ENCODE results near the gene SNX8. TPM values are rescaled to one million over a fixed set of nuclear protein-coding genes. Genes with fewer than 3 reads are reported as not detected.

The SNX8 gene
- total and polyA plus RNA-seq, 9 of the 15 experiments (the other 6 are each of a cell fraction or from before 2014, with no cell fraction given), result 2.7 to 51.6 (median 16.9) TPM

DNA sequence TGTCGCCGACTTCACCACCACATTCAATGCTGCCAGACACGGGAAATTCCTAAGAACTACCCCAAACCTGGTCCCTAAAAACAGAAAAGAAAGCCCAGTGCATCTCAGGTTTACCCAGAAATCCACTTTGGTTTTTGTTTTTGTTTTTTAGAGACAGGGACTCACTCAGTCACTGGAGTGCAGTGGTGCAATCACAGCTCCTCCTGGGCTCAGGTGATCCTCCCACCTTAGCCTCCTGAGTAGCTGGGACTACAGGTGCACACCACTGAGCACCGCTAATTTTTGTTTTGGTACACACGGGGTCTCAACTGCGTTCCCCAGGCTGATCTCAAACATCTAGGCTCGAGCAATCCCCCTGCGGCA lies 104.3 kb downstream of the SNX8 start:
- H4K20me1 ChIP-seq (replicated peaks; ENCODE audit: control insufficient read depth, insufficient read depth, low read length), result no peaks in the 10 kb centered on the region; the same call in none of the 2 replicates
- no peaks in the 10 kb centered on the region for H3K9me1 ChIP-seq (ENCODE audit: control insufficient read depth, insufficient read depth, low read length)
- no peak for ATAC-seq
- no TSS peak for BruUV-seq (replicated peaks)
- ChIA-PET POLR2A (interaction anchor here (1.0 to 1.7 kb wide), 2 partner anchors 27 to 360 kb away, joined by 3 to 4 read pairs; no protein-coding TSS in a partner anchor), CTCF (ENCODE audit: low intra/inter-chr PET ratio) (interaction anchor here (1.4 kb wide), 1 partner anchor 630 kb away, joined by 12 read pairs; no protein-coding TSS in a partner anchor)
- peaks cover 77% of the 10 kb centered on the region; the same call in 2 of the 3 replicates for H3K36me3 ChIP-seq (ENCODE audit: control insufficient read depth, insufficient read depth, low read length)
- WGBS (ENCODE audit: insufficient coverage, low coverage, missing lambda C conversion rate), result 85% methylated on average over 8 of the region's 8 CpGs
- H3K27ac ChIP-seq (ENCODE audit: extremely low read depth, low read depth, low read length), result no peak overlapping the region
- no peak for DNase-seq (ENCODE audit: extremely low read depth in 1 of 4, low spot score in 3 of 4)
- FAIRE-seq, result no peak
- H2AFZ ChIP-seq (ENCODE audit: low read depth, low read length), result no peak overlapping the region
- no peaks in the 10 kb centered on the region for H3K79me2 ChIP-seq (ENCODE audit: control insufficient read depth, insufficient read depth, low read length)
- in situ Hi-C loops (cut with MboI), result loop anchor here (10.0 kb wide), 1 partner anchor 625 kb away; no protein-coding TSS in a partner anchor
- no peak overlapping the region for H3K4me3 ChIP-seq
- H3K27me3 ChIP-seq (ENCODE audit: control insufficient read depth in 2 of 2, insufficient read depth in 2 of 2, low read length in 2 of 2), result no peaks in the 10 kb centered on the region
- intact Hi-C loops (cut with micrococcal nuclease), result loop anchor here (10.0 kb wide), 1 partner anchor 635 kb away; the partner anchor contains the start of gene PSMG3
- no peak overlapping the region for H3K9ac ChIP-seq (ENCODE audit: insufficient read depth in 1 of 2, low read depth in 2 of 2, low read length in 2 of 2)
- H3K9me3 ChIP-seq (replicated peaks; ENCODE audit: control insufficient read depth, insufficient read depth, low read depth, low read length), result 0 out of 2 replicates have a peak, but pooled peaks cover 2% of the 10 kb centered on the region
- peaks cover 0 to 10% of the 10 kb centered on the region in 2 experiments; a peak in 1 of 5 replicates for H3K4me1 ChIP-seq (replicated peaks in 1 of 2; ENCODE audit: control insufficient read depth in 2 of 2, insufficient read depth in 2 of 2, low read length in 2 of 2)
- no peak overlapping the region for H3K4me2 ChIP-seq (ENCODE audit: insufficient read depth, low read length)
- TF ChIP-seq SMARCE1 (IDR thresholded peaks at IDR 0.05) (no peak), HMGN3 (IDR thresholded peaks at IDR 0.05; ENCODE audit: borderline replicate concordance, extremely low read depth, insufficient read length, low read depth, low read length) (no peak), SREBF2 (CRISPR knock-in tag; IDR thresholded peaks at IDR 0.05) (no peak), XRCC4 (IDR thresholded peaks at IDR 0.05; ENCODE audit: extremely low read depth, insufficient read depth, insufficient read length) (no peak)

All from K562 (cell line).